Left lobe of liver (tissue), 2 donors: Measurements from ENCODE around the gene VAV1. TPM values are rescaled to one million over a fixed set of nuclear protein-coding genes. Genes with fewer than 3 reads are reported as not detected.
A peak's percentile ranks its signal among the peaks of the same experiment; 100 is the strongest.
"Not testable (repeated sequence)": the region's sequence is repeated elsewhere in the genome, so short reads cannot be mapped to it uniquely, and the experiment has no call there.

Experiments
- ATAC-seq: fragments of 200-7000 bp; cut with Tn5 transposase; one replicate; pipeline ENCODE4 v1.9.1; 2020; ENCODE audit warnings: mild to moderate bottlenecking, moderate library complexity
- DNase-seq: peaks from one replicate; pipeline ENCODE4 v3.0.0-alpha.2; 2020; ENCODE audit warnings: low spot score
- total RNA-seq: library from RNA; stranded (reverse); gene quantifications from one replicate; pipeline ENCODE4 v1.2.1, GENCODE V29; 2021
- donor health status: DM: no; HTN: no; CAD: no; lungs with moderate emphysema.
- donor health status: DM: no; HTN: yes; CAD: no.

The VAV1 gene
- total RNA-seq, 1 donor from 2014 or later, result 3.1 TPM

- ATAC-seq, result no peak
These were observed 35.6 kb upstream of the VAV1 start for GRCh38 chr19:6736917-6737283.

GRCh38 chr19:6737284-6737872, 35.1 kb upstream of the VAV1 start, which contains the start of gene GPR108:
GPR108 (minus strand) TSS chr19:6737580; CDS start chr19:6737576, 4 bp downstream.
- peak; percentile 71 for ATAC-seq
- peak; percentile 100 for DNase-seq

More at GRCh38 chr19:6736917-6737283, 35.6 kb upstream of the VAV1 start:
- no peak for DNase-seq

- DNase-seq (peak; percentile 99), ATAC-seq (peak; percentile 69)
These were observed 34.4 kb upstream of the VAV1 start for GRCh38 chr19:6737873-6738786.

- ATAC-seq, result no peak
- DNase-seq, result no peak
These were observed 33.6 kb upstream of the VAV1 start for GRCh38 chr19:6738787-6739389.

GRCh38 chr19:6739390-6739882, 33.1 kb upstream of the VAV1 start, which contains the start of gene TRIP10:
TRIP10 (plus strand) TSS chr19:6739680; CDS start chr19:6739762, 82 bp downstream.
- ATAC-seq (peak; percentile 45), DNase-seq (peak; percentile 87)

- ATAC-seq (no peak), DNase-seq (no peak)
These were observed 32.5 kb upstream of the VAV1 start for GRCh38 chr19:6739883-6740588.

GRCh38 chr19:6740589-6741343, 31.7 kb upstream of the VAV1 start:
- DNase-seq (no peak), ATAC-seq (no peak)

- ATAC-seq (no peak), DNase-seq (no peak)
These were observed 29.4 kb upstream of the VAV1 start for GRCh38 chr19:6743066-6743465.

GRCh38 chr19:6743714-6744380, 28.7 kb upstream of the VAV1 start:
- ATAC-seq (no peak), DNase-seq (no peak)

- peak; percentile 54 for ATAC-seq
- DNase-seq, result no peak
These were observed 27.9 kb upstream of the VAV1 start for GRCh38 chr19:6744381-6745301.

- DNase-seq, result no peak
- ATAC-seq, result no peak
These were observed 26.5 kb upstream of the VAV1 start for GRCh38 chr19:6745965-6746364.

- ATAC-seq, DNase-seq: not testable (repeated sequence)
These were observed 24.0 kb upstream of the VAV1 start for GRCh38 chr19:6748543-6748942.

GRCh38 chr19:6750062-6750461, 22.4 kb upstream of the VAV1 start:
- no peak for DNase-seq
- ATAC-seq, result no peak

- DNase-seq (no peak), ATAC-seq (no peak)
These were observed 21.3 kb upstream of the VAV1 start for GRCh38 chr19:6751189-6751588.

GRCh38 chr19:6752256-6753177, 20.0 kb upstream of the VAV1 start:
- ATAC-seq (peak; percentile 72), DNase-seq (peak; percentile 83)

GRCh38 chr19:6753178-6754031, 19.1 kb upstream of the VAV1 start:
- DNase-seq (peak; percentile 88), ATAC-seq (peak; percentile 83)
